BJ (cell line): ENCODE measurements around the gene CLCN1. TPM values are rescaled to one million over a fixed set of nuclear protein-coding genes. Genes with fewer than 3 reads are reported as not detected.

Experiments used
- CTCF ChIA-PET: fragments of 350-600 bp; formaldehyde crosslinking; extraction: SDS; loops from one replicate; lab custom pipeline; 2021; ENCODE audit warnings: antibody characterized with exemption, inconsistent platforms; lab: Yijun Ruan, JAX
- POLR2A ChIA-PET: fragments of 300-600 bp; sonication (Branson Sonifier 250); formaldehyde crosslinking; extraction: SDS; loops from one replicate; lab custom pipeline; 2021; ENCODE audit warnings: antibody characterized with exemption; lab: Charles Lee
- DNase-seq: peaks from one replicate; pipeline ENCODE4 v3.0.0-alpha.2; 2011; ENCODE audit warnings: low read depth
- H3K27me3 ChIP-seq: 2 replicates; pipeline ENCODE4 v1.6.0; 2011; ENCODE audit warnings: low read length; ENCODE audit not compliant: control insufficient read depth, insufficient read depth
- H3K36me3 ChIP-seq: 2 replicates; pipeline ENCODE4 v1.5.1; 2011; ENCODE audit warnings: low read length; ENCODE audit not compliant: control insufficient read depth, insufficient read depth
- H3K4me3 ChIP-seq: 2 replicates; pipeline ENCODE4 v1.5.1; 2011; ENCODE audit warnings: low read depth, mild to moderate bottlenecking, control low read depth, low read length
- polyA plus RNA-seq: library from polyadenylated mRNA; depleted of rRNA; stranded (reverse); fragments of >200 nt; gene quantifications from 2 replicates; pipeline ENCODE4 v1.2.3, GENCODE V29; 2011
- TF ChIP-seq, protein P1 (sequence below): IDR thresholded peaks from 2 replicates; pipeline ENCODE4 v1.5.1; 2011; ENCODE audit warnings: low read depth, mild to moderate bottlenecking, control low read depth, inconsistent platforms, low read length, moderate library complexity; ENCODE audit not compliant: insufficient read depth

Gene CLCN1
- polyA plus RNA-seq, 1 experiment: not detected

GRCh38 chr7:143321734-143322133, 5.8 kb downstream of the CLCN1 start:
- POLR2A ChIA-PET: no interaction called here
- CTCF ChIA-PET: interaction anchor here (1.0 kb wide), 1 partner anchor 12 kb away, joined by 3 read pairs; no protein-coding TSS in a partner anchor
- DNase-seq: no peak

DNA sequence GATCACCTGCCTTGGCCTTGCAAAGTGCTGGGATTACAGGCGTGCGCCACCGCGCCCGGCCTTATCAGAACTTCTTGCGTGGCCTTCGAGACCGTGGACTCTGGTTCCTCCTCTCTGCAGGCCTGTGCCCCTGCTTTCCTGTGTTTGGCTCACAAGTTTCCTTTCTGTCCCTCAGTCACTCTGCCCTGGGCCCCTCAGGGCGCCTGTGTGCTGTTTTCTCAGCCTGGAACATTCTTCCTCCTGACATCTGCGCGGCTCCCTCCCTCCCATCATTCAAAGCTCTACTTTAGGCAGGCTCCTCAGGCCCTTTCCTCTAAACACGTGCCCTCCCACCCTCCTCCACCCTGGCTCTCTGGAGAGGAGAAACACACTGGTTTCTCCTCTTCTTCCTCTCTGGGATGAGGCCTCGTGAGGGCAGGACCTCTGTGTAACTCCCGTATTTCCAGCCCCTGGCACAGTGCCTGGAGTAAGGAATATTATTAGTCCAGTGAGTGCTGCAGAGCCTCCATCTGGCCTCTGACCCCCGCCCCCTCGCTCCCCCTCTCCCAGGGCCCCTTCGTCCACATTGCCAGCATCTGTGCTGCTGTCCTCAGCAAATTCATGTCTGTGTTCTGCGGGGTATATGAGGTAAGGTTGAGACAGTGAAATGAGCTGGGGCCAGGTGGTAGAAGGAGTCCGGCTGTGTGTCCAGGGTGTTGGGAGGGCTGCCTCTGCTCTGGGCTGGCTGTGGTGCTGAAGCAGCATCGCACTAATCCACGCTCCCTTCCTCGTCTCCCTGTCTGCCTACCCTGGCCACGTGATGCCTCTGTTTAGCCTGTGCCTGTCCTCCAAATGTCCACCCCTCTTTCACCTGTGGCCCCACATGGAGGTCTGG, 7.1 kb downstream of the CLCN1 start:
- no peak overlapping the region for H3K4me3 ChIP-seq
- TF ChIP-seq, protein P1, sequence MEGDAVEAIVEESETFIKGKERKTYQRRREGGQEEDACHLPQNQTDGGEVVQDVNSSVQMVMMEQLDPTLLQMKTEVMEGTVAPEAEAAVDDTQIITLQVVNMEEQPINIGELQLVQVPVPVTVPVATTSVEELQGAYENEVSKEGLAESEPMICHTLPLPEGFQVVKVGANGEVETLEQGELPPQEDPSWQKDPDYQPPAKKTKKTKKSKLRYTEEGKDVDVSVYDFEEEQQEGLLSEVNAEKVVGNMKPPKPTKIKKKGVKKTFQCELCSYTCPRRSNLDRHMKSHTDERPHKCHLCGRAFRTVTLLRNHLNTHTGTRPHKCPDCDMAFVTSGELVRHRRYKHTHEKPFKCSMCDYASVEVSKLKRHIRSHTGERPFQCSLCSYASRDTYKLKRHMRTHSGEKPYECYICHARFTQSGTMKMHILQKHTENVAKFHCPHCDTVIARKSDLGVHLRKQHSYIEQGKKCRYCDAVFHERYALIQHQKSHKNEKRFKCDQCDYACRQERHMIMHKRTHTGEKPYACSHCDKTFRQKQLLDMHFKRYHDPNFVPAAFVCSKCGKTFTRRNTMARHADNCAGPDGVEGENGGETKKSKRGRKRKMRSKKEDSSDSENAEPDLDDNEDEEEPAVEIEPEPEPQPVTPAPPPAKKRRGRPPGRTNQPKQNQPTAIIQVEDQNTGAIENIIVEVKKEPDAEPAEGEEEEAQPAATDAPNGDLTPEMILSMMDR: no peak
- POLR2A ChIA-PET: no interaction called here
- H3K36me3 ChIP-seq: no peaks in the 10 kb centered on the region
- CTCF ChIA-PET: interaction anchor here (1.0 kb wide), 1 partner anchor 57 kb away, joined by 3 read pairs; no protein-coding TSS in a partner anchor
- no peaks in the 10 kb centered on the region for H3K27me3 ChIP-seq
- no peak for DNase-seq

More at GRCh38 chr7:143321734-143322133, 5.8 kb downstream of the CLCN1 start:
- TF ChIP-seq, protein P1: peak; percentile 20; the same call in 1 of the 2 replicates
- Histone ChIP-seq H3K27me3 (no peaks in the 10 kb centered on the region), H3K4me3 (no peak overlapping the region), H3K36me3 (no peaks in the 10 kb centered on the region)

DNA sequence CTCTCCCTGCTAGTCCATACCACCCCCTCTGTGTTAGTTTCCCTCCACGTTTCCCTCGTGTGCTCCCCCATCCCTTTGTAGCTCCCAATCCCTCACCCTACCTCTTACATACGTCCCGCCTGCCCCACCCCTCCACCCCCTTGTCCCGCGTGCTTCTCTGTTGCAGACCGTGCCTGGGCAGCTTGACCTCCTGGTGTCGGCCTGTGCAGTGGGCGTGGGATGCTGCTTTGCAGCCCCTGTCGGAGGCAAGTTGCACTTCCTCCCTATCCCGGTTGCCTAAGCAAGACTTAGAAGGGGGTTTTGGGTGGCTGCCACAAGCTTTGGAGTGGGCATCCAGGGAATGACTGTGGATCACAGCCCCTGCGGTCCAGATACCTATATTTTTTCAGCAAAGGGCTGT, 7.7 kb downstream of the CLCN1 start:
- no peak for DNase-seq
- ChIA-PET POLR2A (no interaction called here), CTCF (interaction anchor here (1.0 kb wide), 1 partner anchor 56 kb away, joined by 3 read pairs; no protein-coding TSS in a partner anchor)
- TF ChIP-seq, protein P1: no peak
- no peaks in the 10 kb centered on the region for H3K36me3 ChIP-seq
- no peak overlapping the region for H3K4me3 ChIP-seq
- H3K27me3 ChIP-seq: no peaks in the 10 kb centered on the region

DNA sequence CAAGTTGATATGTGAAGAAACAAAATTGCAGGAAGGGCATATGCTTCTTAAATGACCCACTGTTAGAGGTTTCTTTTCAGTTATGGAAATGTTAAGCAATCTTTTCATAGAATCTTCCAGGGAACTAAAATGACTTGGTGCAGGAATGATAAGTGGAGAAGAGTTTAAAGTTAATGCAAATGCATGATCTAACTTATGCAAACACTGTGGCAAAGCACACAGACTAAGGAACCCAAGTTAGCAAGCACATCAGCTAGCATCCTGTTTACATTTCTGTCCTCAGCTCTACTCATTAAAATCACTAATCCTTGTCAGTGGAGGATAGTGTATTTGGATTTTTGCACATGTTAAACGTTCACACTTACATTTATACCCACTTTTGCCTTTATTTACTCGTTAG, 9.3 kb downstream of the CLCN1 start:
- Histone ChIP-seq H3K27me3 (no peaks in the 10 kb centered on the region), H3K36me3 (no peaks in the 10 kb centered on the region), H3K4me3 (no peak overlapping the region)
- POLR2A ChIA-PET: no interaction called here
- no peak for DNase-seq
- CTCF ChIA-PET: no interaction called here
- TF ChIP-seq, protein P1: no peak

GRCh38 chr7:143327903-143328302, 12.0 kb downstream of the CLCN1 start:
- ChIA-PET POLR2A (no interaction called here), CTCF (interaction anchor here (1.0 kb wide), 1 partner anchor 9 kb away, joined by 3 read pairs; no protein-coding TSS in a partner anchor)
- Histone ChIP-seq H3K27me3 (no peaks in the 10 kb centered on the region), H3K4me3 (no peak overlapping the region), H3K36me3 (no peaks in the 10 kb centered on the region)
- DNase-seq: no peak
- TF ChIP-seq, protein P1: no peak
